CD4-positive, alpha-beta T cell treated with Interleukin-12 subunit alpha and Interleukin-12 subunit beta, for 1 hour (primary cell): ENCODE results near the gene SLC38A11.
"Not testable (repeated sequence)": the region's sequence is repeated elsewhere in the genome, so short reads cannot be mapped to it uniquely, and the experiment has no call there.

Experiments
- DNase-seq: peaks from one replicate; pipeline ENCODE4 v3.0.0-alpha.2; 2020

SLC38A11 gene

DNA sequence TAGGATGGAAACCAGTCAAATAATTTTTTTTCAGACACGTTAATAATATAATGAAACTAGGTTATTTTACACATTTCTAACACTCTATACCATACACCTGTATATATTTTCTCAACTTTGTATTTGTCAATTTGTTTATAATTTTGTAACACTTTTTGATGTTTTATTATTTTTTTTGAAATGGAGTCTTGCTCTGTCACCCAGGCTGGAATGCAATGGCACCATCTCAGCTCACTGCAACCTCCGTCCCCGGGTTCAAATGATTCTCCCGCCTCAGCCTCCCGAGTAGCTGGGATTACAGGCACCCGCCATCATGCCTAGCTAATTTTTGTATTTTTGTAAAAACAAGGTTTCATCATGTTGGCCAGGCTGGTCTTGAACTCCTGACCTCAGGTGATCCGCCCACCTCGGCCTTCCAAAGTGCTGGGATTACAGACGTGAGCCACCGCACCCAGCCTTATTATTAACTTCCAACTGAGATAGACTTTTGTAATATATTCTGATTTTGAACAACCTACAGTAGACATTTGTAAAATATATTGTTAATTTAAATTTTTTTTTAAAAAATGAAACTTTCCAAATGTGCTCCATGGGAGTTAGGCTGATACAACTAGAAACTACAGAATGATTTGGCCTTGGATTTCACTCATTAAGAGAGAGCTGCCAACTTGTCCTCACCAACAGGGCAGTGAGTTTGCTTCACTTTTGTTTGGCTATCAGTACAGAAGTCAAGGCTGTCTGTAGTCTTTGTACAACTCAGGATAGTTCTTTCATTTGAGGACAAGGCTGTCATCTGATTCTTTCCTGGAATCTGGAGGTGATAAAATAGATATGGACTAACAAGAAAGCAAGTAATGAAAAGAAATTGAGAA lies 79.8 kb downstream of the SLC38A11 start:
- no peak for DNase-seq

GRCh38 chr2:164873210-164873908 lies 82.0 kb downstream of the SLC38A11 start:
- DNase-seq = no peak

DNA sequence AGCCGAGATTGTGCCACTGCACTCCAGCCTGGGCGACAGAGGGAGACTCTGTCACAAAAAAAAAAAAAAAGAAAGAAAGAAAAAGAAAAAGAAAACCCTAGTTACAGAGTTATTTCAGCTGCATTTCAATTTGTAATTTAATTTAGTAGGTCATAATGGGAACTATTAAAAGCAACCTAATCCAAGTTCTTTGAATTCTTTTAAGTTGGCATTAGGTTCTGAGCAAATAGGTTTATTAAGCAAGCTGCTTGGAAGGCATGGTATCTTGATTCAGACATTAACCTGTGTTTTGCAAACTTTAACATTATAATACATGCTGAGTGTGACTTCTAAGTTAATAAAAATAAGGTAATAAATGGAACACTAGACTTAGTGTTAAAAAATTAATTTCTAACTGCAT lies 83.9 kb downstream of the SLC38A11 start:
- no peak for DNase-seq

- no peak for DNase-seq
These were observed 85.9 kb downstream of the SLC38A11 start for GRCh38 chr2:164869420-164869772.

GRCh38 chr2:164868563-164869419 lies 86.5 kb downstream of the SLC38A11 start:
- DNase-seq = no peak

- DNase-seq = no peak
These were observed 87.4 kb downstream of the SLC38A11 start for GRCh38 chr2:164867779-164868397.

GRCh38 chr2:164866381-164866780 lies 88.9 kb downstream of the SLC38A11 start:
- DNase-seq = not testable (repeated sequence)

GRCh38 chr2:164860694-164861042 lies 94.7 kb downstream of the SLC38A11 start:
- DNase-seq = no peak

DNA sequence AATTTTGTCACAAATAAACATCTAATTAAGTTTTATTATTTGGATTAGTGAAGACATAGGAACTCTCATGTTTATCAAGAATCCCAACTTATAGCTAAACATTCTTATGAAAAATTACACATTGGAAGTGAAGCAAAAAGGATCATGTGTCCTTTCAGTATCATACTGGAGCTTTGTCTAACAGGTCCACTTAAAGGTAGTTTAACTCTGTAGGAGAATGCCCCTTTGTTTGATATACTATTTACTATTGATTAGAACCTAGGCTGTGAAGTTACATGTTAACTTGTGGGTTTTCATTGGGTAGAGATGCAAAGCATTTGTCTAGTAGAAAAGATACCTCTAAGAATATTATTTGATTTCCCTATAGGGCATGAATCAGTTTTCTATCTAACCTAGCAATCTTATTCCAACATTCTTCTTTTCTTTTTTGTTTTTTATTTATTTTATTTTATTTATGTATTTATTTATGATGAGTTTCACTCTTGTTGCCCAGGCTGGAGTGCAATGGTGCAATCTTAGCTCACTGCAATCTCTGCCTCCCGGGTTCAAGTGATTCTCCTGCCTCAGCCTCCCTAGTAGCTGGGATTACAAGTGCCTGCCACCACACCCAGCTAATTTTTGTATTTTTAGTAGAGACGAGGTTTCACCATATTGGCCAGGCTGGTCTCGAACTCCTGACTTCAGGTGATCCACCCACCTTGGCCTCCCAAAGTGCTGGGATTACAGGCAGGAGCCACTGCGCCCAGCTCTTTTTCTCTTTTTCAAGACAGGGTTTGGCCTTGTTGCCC lies 95.2 kb downstream of the SLC38A11 start:
- DNase-seq = not testable (repeated sequence)

GRCh38 chr2:164859251-164859818 lies 96.0 kb downstream of the SLC38A11 start:
- DNase-seq = no peak

- DNase-seq = no peak
These were observed 103.2 kb downstream of the SLC38A11 start for GRCh38 chr2:164852086-164852485.

- no peak for DNase-seq
These were observed 105.1 kb downstream of the SLC38A11 start for GRCh38 chr2:164850235-164850634.

GRCh38 chr2:164849506-164849905 lies 105.8 kb downstream of the SLC38A11 start:
- no peak for DNase-seq

DNA sequence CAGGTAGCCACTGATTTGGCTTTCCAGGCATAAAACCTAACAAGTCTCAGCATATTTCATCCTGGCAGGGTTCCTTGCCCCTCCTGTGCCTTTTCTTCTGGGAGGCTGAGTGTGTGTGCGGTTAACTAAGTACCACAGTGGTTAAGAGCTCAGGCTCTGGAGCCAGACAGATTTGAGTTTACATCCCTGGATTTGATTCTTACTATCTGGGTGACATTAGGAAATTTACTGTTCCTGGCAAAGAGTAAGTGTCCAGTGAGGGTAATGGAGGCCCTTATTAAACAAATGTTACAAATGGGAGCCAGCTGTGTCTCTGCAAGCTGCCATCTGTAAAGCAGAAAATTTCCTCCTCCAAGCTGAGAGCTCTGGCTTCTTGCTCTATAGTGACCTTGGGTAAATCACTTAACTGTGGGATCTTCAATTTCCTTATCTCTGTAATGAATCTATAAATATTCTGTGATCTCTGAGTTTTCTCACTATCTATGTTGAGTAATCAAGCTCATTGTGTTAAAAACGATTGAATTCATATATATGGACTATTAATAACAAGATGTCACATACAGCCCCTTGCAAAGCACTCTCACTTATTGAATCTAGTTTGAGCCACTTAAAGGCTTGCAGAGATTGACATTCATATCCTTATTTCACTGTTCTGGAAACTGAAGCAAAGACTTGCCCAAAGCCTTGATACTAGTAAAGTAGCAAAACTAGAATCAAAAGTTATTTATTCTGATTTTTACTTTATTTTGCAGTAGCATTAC lies 107.2 kb downstream of the SLC38A11 start:
- no peak for DNase-seq

GRCh38 chr2:164847291-164847690 lies 108.0 kb downstream of the SLC38A11 start:
- no peak for DNase-seq

DNA sequence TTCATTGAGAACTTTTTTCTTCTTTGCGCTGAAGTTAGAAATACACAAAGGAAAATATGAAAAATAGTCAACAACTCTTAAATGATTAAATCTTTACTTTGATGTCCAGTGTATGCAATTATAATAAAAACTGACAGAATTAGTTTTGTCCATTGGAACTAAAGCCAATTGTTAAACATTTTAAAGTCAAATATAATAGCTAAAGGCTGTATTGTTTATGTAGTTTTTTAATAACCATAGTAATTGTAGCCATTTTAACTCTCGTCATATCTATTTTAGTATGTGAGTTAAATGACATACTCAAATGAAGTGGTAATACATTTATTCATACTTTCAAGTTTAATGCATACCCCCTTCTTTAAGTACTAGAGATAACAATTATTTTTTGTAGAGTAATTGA lies 109.0 kb downstream of the SLC38A11 start:
- DNase-seq = no peak
